GM04503 (cell line): Measurements from ENCODE around the gene SYT1.
A peak's percentile ranks its signal among the peaks of the same experiment; 100 is the strongest.

Experiments
- DNase-seq: peaks from one replicate; pipeline ENCODE4 v3.0.0-alpha.2; 2012; ENCODE audit warnings: low read depth

Gene SYT1

DNA sequence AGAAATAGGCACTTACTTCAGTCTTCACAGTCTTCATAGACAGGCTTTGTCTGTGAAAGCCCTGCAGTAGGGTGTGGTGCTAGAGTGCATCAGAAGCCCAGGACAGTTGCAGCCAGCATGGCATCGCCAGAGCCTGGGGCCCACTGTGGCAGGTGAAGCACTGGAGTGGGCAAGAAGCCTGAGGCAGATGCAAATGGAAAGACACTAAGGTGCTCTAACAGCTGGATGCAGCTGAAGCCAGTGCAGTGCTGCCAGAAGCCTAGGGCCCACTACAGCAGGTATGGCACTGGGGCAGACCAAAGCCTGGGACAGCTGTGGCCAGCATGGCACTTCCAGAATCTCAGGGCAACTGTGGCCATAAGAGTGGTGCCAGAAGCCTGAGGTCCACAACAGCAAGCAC is 358.6 kb downstream of the SYT1 start:
- DNase-seq, result no peak

DNA sequence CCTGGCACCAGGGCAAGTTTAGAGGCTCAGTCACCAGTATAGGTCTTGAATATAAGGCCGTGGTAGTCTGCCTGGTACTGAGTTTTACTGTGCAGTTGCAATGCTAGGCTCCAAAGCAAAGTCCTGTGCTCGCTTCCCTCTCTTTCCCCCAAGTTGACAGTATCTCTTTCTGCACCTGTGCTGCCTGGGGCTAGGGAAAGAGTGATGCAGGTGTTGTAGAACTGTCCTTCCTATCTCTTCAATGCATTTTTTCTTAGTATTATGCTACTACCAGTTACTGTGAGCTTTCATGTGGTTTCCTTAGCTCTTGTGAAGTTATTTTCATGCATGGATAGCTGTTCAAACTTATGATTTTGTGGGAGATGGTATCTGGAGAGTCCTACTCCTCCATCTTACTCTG is 359.2 kb downstream of the SYT1 start:
- no peak for DNase-seq

DNA sequence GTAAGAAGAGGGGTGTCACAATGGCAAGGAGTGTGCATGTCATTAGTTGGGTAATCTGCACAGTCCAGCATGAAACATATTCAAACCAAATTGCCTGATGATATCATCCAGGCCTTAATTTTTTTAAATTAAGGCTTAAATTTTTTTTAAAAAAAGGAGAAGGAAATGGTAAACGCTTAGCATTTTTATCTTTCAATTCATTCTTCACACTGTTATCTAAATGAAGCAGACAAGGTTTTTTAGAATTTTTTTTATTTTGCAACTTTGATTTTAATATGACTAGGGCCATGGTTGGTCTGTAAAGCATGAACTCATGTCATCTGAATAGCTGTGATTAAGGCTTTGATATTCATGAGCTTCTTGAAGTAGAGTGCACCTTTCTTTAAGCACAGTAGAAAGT is 362.5 kb downstream of the SYT1 start:
- DNase-seq, result no peak

DNA sequence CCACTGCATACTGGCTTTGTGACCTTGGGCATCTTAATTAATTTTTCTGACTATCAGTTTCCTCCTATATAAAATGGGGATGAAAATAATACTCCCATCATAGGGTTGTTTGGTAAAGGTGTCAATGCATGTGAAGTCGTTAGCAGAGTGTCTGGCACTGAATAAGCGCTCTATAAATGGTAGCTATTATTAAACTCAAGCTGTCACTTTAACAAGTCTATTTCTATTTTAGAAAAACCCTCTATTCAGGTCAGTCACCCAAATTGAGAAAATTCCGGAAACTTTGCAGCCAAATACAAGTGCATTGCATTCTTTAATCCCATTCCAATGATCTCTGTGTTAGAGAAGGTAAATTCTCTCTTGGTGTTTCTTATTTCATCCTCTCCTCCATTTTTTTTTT is 363.1 kb downstream of the SYT1 start:
- DNase-seq, result no peak

DNA sequence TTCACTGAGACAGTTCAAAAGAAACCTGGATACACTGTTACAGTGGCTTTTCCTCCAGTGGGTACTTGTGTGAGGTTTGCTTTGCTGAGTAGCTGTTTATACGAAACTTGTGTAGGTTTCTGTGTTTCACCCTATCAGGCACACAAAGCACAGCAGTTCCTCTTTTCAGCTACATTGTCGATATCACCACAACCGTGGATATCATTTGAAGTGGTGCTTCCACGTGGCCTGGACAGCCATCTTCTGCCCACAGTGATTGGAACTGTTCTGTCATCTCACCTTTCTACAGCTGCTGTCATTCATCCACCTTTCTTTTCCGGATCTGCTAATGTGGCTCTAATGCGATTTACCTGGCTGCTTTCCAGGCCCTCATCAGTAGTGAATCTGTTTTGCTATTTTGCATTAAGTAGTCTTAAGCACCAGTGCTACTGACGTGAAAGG is 368.8 kb downstream of the SYT1 start:
- no peak for DNase-seq

DNA sequence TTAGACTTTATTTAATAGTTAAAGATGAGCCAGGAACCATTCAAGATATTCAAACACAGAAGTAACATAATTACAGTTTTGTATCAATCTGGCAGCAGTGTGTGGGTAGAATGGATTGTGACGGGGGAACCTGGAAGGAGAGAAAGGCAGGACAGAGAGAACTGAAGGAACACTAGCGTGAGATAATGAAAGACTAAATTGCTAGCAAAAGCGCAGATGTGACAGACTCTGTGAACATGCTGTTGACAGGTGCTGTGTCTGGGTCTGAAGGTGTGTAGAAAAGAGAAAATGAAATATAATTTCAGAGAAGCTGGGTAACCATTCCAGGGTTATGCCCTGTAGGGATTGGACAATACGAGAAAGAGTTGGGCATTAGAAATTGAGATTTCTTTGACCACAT is 372.3 kb downstream of the SYT1 start:
- no peak for DNase-seq

DNA sequence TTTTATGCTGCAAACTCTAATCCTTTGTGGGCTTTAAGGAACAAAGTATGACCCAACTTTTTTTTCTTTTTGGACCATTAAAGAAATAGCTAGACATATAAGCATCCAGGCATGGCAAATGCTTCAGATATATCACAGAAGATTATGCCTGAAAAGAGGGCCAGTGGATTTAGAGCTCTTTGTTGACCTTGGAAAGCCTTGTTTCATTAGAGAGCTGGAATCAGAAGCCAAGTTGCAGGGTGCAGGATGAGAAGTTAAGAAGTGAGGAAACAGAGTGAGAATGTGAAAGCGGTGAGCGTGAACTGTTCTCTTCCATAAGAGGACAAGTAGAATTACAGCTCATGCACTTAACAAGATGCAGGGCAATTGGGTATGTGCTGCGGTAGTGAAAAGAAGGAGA is 373.7 kb downstream of the SYT1 start:
- DNase-seq, result no peak

DNA sequence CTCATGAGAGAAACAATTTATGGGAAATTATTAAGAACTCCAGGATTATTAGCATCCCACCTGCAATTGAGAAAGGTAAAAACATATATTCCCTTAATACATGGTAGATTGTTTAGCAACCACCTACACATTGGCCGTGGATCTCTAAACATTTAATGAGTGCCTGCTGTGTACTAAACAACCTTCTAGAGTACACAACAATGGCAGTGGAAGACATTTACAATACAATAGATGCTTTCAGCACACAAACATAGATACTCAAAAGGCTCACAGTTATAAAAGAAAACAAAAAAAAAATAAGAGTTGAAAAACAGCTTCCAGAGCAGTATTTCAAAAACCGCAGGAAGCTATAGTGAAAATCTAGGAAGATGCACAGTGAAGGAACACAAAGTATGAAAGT is 382.9 kb downstream of the SYT1 start:
- DNase-seq, result no peak

DNA sequence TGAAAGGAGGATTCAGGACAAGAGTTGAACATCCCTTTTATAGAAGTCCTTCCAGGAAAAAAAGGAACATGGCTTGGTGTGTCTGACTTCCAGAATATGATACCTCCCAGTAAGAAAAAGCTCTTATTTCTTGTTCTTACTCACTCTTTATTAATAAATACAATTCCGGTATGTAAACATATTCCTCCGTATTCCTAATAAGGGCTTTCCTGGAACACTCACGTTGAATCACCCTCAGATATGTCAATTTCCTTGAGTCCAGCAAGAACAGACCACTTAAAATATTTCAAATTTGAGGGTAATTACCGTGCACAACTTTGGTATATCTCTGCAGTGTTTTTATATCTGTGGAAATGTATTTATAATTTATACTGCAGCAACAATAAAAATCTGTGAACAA is 385.6 kb downstream of the SYT1 start:
- no peak for DNase-seq

DNA sequence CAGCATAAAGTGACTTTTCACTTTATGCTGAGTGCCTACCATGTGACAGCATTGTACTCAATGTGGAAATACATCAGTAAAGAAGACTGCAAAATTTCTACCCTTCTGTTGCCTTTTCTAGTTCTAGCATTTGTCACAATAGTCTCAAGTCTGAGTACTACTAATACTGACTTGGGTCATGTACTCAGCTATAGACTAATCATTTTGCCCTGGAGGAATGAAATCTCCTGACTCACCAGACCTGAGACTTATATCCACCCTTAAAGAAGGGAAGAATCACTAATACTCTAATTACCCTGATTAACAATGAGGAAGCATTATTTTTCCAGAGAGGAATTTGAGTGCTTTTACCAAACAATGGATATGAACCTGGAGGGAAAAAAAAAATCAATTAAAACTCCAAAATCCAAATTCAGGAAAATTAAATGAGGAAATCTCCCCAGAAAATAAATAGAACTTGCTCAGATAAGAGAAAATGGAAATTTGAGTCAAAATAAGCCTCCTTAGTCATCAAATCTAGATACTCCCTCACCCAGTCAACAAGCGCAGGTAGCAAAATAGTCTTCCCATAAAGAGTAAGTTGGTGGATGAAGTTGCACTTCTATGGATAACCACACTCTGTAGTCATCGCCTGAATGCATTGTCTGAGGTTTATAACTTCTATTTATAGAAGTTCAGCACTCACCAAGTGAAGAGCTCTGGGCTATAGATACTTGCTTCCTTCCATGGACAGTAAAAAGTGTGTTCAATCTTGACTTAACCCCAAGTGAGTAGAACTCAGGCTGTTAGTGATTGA is 386.6 kb downstream of the SYT1 start:
- DNase-seq, result no peak

DNA sequence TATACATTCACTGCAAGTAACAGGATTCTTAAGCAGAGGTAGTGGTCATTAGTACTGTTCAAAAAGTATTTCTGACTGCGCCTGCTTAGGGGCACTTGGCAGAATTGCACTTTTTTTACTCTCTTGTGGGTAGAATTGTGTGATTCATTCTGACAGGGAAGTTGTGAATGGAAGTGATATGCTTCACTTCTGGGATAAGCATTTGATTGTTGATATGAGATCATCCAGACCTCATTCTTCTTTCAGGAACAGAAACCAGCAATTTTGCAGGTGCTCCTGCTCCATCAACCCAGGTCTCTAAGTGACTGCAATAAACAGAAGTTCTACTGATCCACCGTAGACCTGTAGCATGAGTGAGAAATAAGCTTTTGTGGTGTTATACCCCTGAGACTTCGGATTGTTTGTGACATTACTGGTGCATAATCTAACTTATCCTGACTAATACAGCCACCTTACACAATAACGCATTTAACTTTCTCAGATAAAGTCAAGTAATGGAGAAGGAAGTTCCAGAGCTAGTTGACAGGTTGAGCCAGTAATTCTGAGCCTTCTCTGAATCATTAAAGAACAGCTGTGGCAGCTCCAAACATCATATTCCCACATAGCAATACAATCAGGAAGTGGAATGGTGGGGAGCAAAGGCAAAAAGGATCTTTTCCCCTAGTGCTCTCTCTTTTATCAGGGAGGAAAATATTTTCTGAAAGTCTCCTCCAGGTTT is 387.9 kb downstream of the SYT1 start:
- DNase-seq, result no peak

DNA sequence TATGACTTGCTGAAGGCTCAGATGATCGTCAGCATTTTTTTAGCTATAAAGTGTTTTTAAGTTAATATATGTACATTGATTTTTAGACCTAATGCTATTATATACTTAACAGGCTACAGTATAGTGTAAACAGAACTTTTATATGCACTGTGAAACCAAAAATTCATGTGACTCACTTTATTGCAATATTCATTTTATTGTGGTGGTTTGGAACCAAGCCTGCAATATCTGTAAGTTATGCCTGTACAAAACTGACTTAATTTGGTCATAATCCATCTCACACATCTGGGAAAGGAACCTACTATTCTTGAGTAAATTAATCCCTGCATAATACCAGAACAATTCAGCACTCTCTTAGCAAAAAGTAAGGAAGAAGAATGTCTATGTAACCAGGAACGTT is 390.7 kb downstream of the SYT1 start:
- peak; percentile 10 for DNase-seq

DNA sequence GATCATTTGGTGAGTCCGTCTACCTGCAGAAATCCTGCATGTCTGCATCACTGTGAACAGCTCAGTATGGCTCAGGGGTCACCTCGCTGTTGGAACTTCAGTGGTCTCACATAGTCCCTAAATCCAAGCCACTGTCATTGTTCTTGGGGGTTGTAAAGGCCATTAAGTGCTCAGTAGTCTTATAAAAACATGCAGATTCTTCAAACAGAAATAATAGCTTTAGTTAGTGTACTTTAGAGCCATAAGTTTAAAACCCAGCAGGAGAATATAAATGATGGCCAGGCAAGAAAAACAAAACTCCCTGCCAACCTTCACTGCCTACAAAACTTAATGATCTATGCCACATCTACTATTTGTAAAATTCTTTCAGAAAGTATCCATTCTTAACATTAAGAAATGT is 396.3 kb downstream of the SYT1 start:
- DNase-seq, result no peak

DNA sequence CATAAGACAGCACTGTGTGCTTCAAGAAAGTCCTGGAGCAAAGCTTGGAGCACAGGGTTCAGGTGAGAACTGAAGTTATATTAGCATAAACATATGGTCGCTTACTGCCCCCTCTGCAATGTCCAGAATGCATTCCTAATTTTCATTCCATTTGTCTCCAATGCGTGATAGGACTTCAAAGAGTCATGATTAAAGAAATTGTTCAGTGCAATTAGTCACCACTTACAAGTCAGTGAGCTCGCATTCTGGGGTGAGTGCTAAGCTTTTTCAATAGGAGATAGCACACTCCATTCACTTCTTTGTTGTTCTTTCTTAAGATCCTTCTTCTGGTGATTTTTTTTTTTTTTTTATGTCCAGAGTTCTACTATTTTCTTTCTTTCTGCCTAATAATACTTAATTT is 398.4 kb downstream of the SYT1 start:
- no peak for DNase-seq

DNA sequence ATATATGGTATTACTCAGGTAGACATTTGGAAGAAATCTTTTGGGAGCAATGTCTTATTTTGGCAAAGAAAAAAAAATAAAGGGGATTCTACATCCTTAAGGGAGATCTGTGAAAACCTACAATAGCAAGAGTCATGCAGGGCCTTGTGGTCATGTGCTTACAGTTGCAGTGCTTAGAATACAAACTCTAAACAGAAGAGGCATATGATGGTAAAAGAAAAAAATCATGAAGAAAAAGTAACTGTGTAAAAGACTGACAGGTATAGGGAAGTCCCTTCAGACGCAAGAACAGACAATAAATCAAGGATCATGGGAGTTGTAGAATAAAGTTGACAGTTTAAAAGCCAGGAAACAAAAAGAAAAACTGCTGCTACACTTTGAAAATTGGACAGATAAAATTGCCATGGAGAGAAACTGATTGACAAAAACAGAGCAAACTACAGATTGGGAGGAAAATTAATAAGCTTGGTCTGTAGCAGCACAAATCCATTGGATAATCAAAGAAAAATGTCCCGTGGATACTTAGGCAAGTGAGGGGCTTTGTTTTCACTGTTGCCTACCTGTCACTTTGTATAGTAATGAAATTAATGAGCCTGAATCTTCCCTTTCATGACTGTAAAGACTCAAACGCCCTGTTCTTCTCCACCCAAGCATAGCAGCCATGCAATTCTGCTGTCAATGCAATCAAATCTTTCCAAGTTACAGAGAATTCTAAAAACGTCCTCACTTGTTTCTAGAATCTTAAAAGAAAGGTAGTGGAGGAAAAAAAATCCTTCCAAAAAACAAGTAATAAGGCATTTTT is 402.0 kb downstream of the SYT1 start:
- no peak for DNase-seq

DNA sequence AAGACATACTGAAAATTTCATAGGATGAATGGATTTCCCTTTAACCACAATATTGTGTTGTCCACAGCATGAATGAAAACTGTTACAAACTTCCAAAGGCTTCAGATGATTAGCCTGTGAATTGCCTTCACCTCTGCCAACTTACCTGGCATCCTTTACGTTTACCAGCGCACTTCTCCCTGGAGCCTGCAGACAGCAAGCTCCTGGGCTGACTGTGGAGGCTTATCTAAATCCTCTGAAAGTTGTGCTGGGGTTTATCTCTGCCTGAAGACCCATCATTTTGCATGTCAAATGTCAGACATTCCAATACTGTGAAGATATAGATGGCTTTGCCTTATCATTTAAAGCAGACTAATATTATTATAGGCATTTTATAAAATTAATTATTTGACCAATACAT is 403.0 kb downstream of the SYT1 start:
- DNase-seq, result no peak

DNA sequence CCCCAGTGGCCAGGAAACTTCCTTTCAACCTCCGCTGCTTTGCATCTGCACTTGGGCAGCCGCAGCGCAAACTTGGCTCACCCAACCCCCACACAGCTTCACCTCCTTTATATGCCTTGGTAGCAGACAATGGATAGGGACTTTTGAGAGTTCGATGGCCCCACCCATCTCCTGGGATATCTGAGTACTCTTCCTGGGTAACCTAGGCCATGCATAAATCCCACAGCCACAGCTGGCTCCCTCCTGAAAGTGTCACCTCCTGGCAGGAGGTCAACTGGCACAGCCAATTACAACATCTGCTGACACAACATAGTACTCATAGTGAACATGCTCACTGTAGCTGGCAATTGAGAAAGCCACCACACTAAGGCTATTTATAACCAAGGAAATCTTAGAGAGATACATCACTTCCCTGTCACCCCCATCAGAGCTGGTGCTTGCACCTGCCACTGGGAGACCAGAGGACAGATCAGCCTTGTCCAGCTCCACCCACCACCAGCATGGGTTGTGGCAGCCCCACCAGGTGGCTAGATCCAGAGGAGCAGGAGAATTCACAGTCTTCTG is 410.0 kb downstream of the SYT1 start:
- DNase-seq, result no peak

DNA sequence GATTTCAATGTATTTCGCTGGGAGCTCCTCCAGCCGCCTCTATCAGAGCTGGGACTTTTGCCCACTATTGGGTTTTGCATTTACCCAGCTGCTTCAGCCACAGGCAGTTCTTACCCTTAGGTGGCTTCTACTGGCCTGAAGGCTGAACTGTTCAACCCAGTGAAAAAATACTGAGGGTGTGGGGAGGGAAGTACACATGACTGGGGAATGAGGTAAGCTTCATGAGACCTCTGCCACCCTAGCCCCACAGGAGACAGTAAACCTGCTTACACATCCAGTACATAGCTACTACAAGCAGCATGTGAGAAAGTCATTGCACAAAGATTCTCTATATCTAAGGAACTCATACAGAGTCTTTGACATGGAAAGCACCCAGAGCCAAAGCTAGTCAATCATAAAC is 411.1 kb downstream of the SYT1 start:
- no peak for DNase-seq

DNA sequence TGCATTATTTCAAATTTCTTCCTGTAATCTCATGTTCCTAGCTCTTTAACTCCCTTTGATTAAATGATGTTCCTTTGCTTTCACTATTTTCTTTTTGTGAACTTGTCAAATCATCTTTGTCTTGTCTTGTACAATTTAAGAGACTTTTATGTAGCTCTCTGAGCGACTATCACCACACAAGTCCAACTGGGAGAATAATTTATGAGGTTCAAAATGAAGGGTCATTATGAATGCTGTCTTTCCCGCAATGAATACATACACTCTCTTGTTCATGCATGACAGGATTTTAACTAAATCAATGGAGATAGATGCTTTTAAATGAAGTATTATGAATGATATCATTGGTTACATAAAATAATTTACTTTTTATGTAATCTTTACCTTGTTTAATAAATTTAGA is 418.8 kb downstream of the SYT1 start:
- no peak for DNase-seq

DNA sequence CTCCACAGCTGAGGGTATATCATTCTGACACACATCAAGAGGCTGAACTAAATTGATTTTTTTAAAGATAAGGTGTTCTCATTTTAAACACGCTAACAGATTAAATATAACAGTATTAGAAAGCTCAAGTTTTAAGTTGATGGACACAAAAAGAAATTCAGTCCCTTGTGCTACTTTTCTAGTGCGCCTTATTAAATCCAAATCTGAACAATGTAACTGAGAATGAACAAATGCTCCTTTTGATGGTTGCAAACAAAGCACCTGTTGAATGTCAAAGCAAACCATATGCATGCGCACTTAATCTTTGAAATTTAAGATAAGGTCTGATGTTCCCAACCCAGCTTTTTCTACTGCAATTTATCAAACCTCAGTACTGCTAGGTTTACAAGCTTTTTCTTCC is 424.3 kb downstream of the SYT1 start:
- DNase-seq, result no peak

DNA sequence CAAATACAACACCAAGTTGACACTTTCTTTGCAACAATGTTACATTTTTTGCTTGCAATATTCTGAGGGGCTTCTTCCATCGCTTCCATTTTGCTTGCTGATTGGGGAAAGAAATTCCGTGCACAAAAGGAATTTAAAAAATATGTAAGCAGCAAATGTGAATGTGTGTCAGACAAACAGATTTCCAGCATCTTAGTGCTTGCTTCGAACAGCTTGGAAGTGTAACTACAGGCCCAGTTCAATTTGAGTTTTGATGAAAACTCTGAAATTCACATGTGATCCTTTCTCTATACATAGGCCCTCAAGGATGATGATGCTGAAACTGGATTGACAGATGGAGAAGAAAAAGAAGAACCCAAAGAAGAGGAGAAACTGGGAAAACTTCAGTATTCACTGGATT is 427.1 kb downstream of the SYT1 start:
- no peak for DNase-seq

DNA sequence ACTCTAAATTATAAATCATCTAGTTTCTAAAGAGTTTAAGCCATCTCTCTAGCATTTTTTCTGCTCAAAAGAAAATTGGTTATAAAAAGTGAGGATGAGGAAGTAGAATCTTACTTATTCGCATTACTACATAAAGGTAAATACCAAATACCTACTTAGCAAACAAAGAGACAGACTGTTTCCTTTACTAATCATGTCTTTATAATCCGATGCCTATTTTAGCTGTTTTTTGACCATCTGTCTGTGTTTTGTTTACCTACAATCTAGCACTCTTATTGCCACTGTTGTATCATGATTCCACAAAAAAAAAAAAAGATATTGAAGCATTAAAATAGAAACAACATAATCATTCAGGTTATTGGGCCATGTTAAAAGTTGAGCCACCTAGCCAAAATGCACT is 430.0 kb downstream of the SYT1 start:
- no peak for DNase-seq

DNA sequence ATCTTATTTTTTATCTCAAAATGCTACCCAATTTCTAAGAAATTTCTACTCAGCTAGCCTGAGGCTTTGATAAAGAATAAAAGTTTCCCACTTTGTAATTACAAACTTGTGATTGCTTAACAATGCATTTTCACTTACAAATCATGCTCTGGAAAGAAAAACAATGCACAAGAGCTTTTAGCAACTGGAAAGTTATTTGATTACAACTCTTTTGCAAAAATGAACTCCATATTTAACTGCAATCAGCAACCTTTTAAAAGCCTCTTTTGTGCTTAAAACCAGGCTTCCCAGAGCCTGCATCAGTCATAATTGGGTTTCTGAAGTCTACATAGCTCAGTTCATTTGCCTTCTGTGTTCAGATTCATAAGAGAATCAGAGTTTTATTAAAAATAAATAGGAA is 431.0 kb downstream of the SYT1 start:
- DNase-seq, result no peak
